KMS-11 (cell line): ENCODE measurements around the gene SEC11A.

Experiments used
- H2AFZ ChIP-seq: fragments of 200-600 bp; sonication (generic); 2 replicates; pipeline ENCODE4 v1.6.1; 2016; ENCODE audit warnings: antibody characterized with exemption, mixed run types, low read depth
- H3K27ac ChIP-seq: fragments of 200-600 bp; sonication (generic); 2 replicates; pipeline ENCODE4 v1.6.1; 2016; ENCODE audit warnings: mild to moderate bottlenecking, mixed run types
- H3K27me3 ChIP-seq: fragments of 200-600 bp; sonication (generic); 2 replicates; pipeline ENCODE4 v1.6.1; 2017; ENCODE audit warnings: mild to moderate bottlenecking, low read depth, mixed run types, moderate library complexity; ENCODE audit not compliant: insufficient read depth
- H3K36me3 ChIP-seq: fragments of 200-600 bp; sonication (generic); 2 replicates; pipeline ENCODE4 v1.6.1; 2017; ENCODE audit warnings: mild to moderate bottlenecking, mixed run types; ENCODE audit not compliant: insufficient read depth
- H3K4me1 ChIP-seq: fragments of 200-600 bp; sonication (generic); 2 replicates; pipeline ENCODE4 v1.6.1; 2016; ENCODE audit warnings: mild to moderate bottlenecking, low read depth, mixed run types; ENCODE audit not compliant: poor library complexity, severe bottlenecking
- H3K4me2 ChIP-seq: fragments of 200-600 bp; sonication (generic); 2 replicates; pipeline ENCODE4 v1.7.0; 2016; ENCODE audit warnings: mild to moderate bottlenecking, mixed run types
- H3K4me3 ChIP-seq: fragments of 200-600 bp; sonication (generic); IDR thresholded peaks from 2 replicates; pipeline ENCODE4 v1.6.1; 2017; ENCODE audit warnings: low read depth, low read length, mixed read lengths; ENCODE audit not compliant: insufficient read depth
- H3K79me2 ChIP-seq: fragments of 200-600 bp; sonication (generic); 2 replicates; pipeline ENCODE4 v1.6.1; 2016; ENCODE audit warnings: low read depth, mixed run types; ENCODE audit not compliant: insufficient read depth
- H3K9ac ChIP-seq: fragments of 200-600 bp; sonication (generic); 2 replicates; pipeline ENCODE4 v1.6.1; 2016; ENCODE audit warnings: mild to moderate bottlenecking, mixed run types
- H4K20me1 ChIP-seq: fragments of 200-600 bp; sonication (generic); 2 replicates; pipeline ENCODE4 v1.6.1; 2016; ENCODE audit warnings: mild to moderate bottlenecking, mixed run types; ENCODE audit not compliant: insufficient read depth
- TF ChIP-seq, protein P1 (sequence below): fragments of 200-600 bp; sonication (generic); conservative IDR thresholded peaks from 2 replicates; pipeline ENCODE4 v1.6.1; 2017; ENCODE audit warnings: low read depth, mild to moderate bottlenecking, antibody characterized with exemption, low read length, moderate library complexity, mixed read lengths

Gene SEC11A

DNA sequence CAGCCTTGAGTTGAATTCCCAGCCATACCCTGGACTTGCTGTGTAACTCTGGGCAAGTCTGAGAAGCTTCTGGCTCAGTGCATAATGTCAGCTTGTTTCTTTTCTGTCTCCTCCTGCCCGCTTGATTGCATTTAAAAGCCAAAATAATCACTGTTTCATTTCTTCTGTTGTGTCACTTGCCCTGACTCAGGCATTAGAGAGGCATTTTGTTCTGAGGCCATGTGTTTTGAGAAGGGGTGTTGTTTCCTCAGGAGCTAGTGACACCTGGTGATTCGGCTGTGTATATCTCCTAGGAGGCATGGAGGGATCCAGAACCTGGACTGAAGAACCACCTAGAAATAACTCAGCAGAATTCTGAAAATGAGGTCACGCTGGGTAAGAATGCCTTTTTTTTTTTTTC lies 77.8 kb downstream of the SEC11A start:
- no peaks in the 10 kb centered on the region for H4K20me1 ChIP-seq
- peak overlapping the region; percentile 20; the same call in 1 of the 2 replicates for H2AFZ ChIP-seq
- no peak overlapping the region for H3K4me3 ChIP-seq
- no peaks in the 10 kb centered on the region for H3K36me3 ChIP-seq
- H3K27ac ChIP-seq, result peak overlapping the region; percentile 62
- no peaks in the 10 kb centered on the region for H3K27me3 ChIP-seq
- TF ChIP-seq, protein P1, sequence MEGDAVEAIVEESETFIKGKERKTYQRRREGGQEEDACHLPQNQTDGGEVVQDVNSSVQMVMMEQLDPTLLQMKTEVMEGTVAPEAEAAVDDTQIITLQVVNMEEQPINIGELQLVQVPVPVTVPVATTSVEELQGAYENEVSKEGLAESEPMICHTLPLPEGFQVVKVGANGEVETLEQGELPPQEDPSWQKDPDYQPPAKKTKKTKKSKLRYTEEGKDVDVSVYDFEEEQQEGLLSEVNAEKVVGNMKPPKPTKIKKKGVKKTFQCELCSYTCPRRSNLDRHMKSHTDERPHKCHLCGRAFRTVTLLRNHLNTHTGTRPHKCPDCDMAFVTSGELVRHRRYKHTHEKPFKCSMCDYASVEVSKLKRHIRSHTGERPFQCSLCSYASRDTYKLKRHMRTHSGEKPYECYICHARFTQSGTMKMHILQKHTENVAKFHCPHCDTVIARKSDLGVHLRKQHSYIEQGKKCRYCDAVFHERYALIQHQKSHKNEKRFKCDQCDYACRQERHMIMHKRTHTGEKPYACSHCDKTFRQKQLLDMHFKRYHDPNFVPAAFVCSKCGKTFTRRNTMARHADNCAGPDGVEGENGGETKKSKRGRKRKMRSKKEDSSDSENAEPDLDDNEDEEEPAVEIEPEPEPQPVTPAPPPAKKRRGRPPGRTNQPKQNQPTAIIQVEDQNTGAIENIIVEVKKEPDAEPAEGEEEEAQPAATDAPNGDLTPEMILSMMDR, result no peak
- no peak overlapping the region; the same call in 1 of the 2 replicates for H3K9ac ChIP-seq
- no peaks in the 10 kb centered on the region; the same call in 1 of the 2 replicates for H3K79me2 ChIP-seq
- H3K4me1 ChIP-seq, result peaks cover 38% of the 10 kb centered on the region
- H3K4me2 ChIP-seq, result peak overlapping the region; percentile 44

- H3K36me3 ChIP-seq, result no peaks in the 10 kb centered on the region
- H3K4me1 ChIP-seq, result peaks cover 58% of the 10 kb centered on the region
- H4K20me1 ChIP-seq, result no peaks in the 10 kb centered on the region
- TF ChIP-seq, protein P1, result no peak
- no peaks in the 10 kb centered on the region for H3K27me3 ChIP-seq
- H3K4me3 ChIP-seq, result no peak overlapping the region
- no peaks in the 10 kb centered on the region; the same call in 1 of the 2 replicates for H3K79me2 ChIP-seq
- peak overlapping the region; percentile 16; the same call in 1 of the 2 replicates for H3K9ac ChIP-seq
- peak overlapping the region; percentile 96 for H3K4me2 ChIP-seq
- H3K27ac ChIP-seq, result peak overlapping the region; percentile 38; the same call in 1 of the 2 replicates
- H2AFZ ChIP-seq, result peak overlapping the region; percentile 59; the same call in 1 of the 2 replicates
These were observed 81.6 kb downstream of the SEC11A start for GRCh38 chr15:84634228-84634837.

- Histone ChIP-seq H3K4me2 (peak overlapping the region; percentile 96), H3K79me2 (no peaks in the 10 kb centered on the region; the same call in 1 of the 2 replicates), H4K20me1 (no peaks in the 10 kb centered on the region), H3K9ac (peak overlapping the region; percentile 16; the same call in 1 of the 2 replicates), H3K4me3 (no peak overlapping the region), H3K27ac (peak overlapping the region; percentile 38; the same call in 1 of the 2 replicates), H2AFZ (peak overlapping the region; percentile 59; the same call in 1 of the 2 replicates), H3K36me3 (no peaks in the 10 kb centered on the region), H3K27me3 (no peaks in the 10 kb centered on the region), H3K4me1 (peaks cover 51% of the 10 kb centered on the region)
- TF ChIP-seq, protein P1, result no peak
These were observed 82.4 kb downstream of the SEC11A start for GRCh38 chr15:84633311-84634227.

- TF ChIP-seq, protein P1, result no peak
- H3K79me2 ChIP-seq, result no peaks in the 10 kb centered on the region; the same call in 1 of the 2 replicates
- H3K4me1 ChIP-seq, result peaks cover 38% of the 10 kb centered on the region
- no peaks in the 10 kb centered on the region for H3K36me3 ChIP-seq
- no peaks in the 10 kb centered on the region for H4K20me1 ChIP-seq
- no peak overlapping the region for H3K4me3 ChIP-seq
- peak overlapping the region; percentile 53 for H3K27ac ChIP-seq
- H2AFZ ChIP-seq, result peak overlapping the region; percentile 98
- H3K4me2 ChIP-seq, result peak overlapping the region; percentile 96
- peak overlapping the region; percentile 44; the same call in 1 of the 2 replicates for H3K9ac ChIP-seq
- H3K27me3 ChIP-seq, result no peaks in the 10 kb centered on the region
These were observed 84.2 kb downstream of the SEC11A start for GRCh38 chr15:84631706-84632272.
